IMR-90 (cell line): Measurements from ENCODE around the gene MUC6. TPM values are rescaled to one million over a fixed set of nuclear protein-coding genes. Genes with fewer than 3 reads are reported as not detected.
A peak's percentile ranks its signal among the peaks of the same experiment; 100 is the strongest.

ENCODE experiments used
- ATAC-seq: fragments of 200-7000 bp; cut with Tn5 transposase; 2 replicates; pipeline ENCODE4 v1.9.1; 2020; ENCODE audit warnings: low read depth, mild to moderate bottlenecking, moderate library complexity
- BruUV-seq: library from RNA; stranded (reverse); fragments of 400-500 nt; replicated peaks from 2 replicates; lab custom pipeline; 2021; lab: Mats Ljungman, UMichigan
- CTCF ChIA-PET: fragments of 300-600 bp; formaldehyde crosslinking; extraction: SDS; loops from one replicate; lab custom pipeline; 2021; ENCODE audit warnings: antibody characterized with exemption; lab: Yijun Ruan, JAX
- POLR2A ChIA-PET: fragments of 300-600 bp; sonication (Branson Sonifier 250); formaldehyde crosslinking; loops from one replicate; lab custom pipeline; 2022; ENCODE audit warnings: antibody characterized with exemption; ENCODE audit not compliant: unreplicated experiment; lab: Charles Lee
- DNase-seq: peaks from one replicate; pipeline ENCODE4 v3.0.0; 2013
- H2AFZ ChIP-seq: replicated peaks from 2 replicates; pipeline ENCODE3; 2013; ENCODE audit warnings: low read length, mild to moderate bottlenecking; ENCODE audit not compliant: poor library complexity
- H2AK5ac ChIP-seq: 2 replicates; pipeline ENCODE4 v1.6.1; 2013; ENCODE audit warnings: low read depth, low read length, inconsistent platforms
- H2AK9ac ChIP-seq: replicated peaks from 2 replicates; pipeline ENCODE3; 2013; ENCODE audit warnings: mild to moderate bottlenecking, low read depth, low read length, moderate library complexity; ENCODE audit not compliant: poor library complexity
- H2BK120ac ChIP-seq: 2 replicates; pipeline ENCODE4 v1.6.1; 2013; ENCODE audit warnings: low read depth, low read length, inconsistent platforms
- H2BK15ac ChIP-seq: 3 replicates; pipeline ENCODE4 v1.6.1; 2013; ENCODE audit warnings: low read depth, low read length, inconsistent platforms
- H2BK20ac ChIP-seq: 2 replicates; pipeline ENCODE4 v1.6.1; 2013; ENCODE audit warnings: low read depth, mild to moderate bottlenecking, inconsistent platforms, low read length, moderate library complexity
- H2BK5ac ChIP-seq: 2 replicates; pipeline ENCODE4 v1.6.1; 2013; ENCODE audit warnings: mild to moderate bottlenecking, low read depth, low read length, inconsistent platforms; ENCODE audit not compliant: poor library complexity, severe bottlenecking
- H3K14ac ChIP-seq: replicated peaks from 2 replicates; pipeline ENCODE4 v1.6.1; 2013; ENCODE audit warnings: low read depth, low read length, inconsistent platforms
- H3K18ac ChIP-seq: 2 replicates; pipeline ENCODE4 v1.6.1; 2013; ENCODE audit warnings: low read depth, low read length, control low read depth
- H3K23ac ChIP-seq: 2 replicates; pipeline ENCODE4 v1.6.1; 2013; ENCODE audit warnings: low read depth, low read length, inconsistent platforms
- H3K27ac ChIP-seq: 2 replicates; pipeline ENCODE4 v1.5.1; 2013; ENCODE audit warnings: mild to moderate bottlenecking, control low read depth, low read length; ENCODE audit not compliant: insufficient read depth
- H3K27me3 ChIP-seq: 2 replicates; pipeline ENCODE4 v1.6.1; 2013; ENCODE audit warnings: low read length; ENCODE audit not compliant: control insufficient read depth, insufficient read depth
- H3K36me3 ChIP-seq: 2 replicates; pipeline ENCODE4 v1.6.1; 2013; ENCODE audit warnings: low read length, mixed read lengths; ENCODE audit not compliant: control insufficient read depth, insufficient read depth
- H3K4ac ChIP-seq: 2 replicates; pipeline ENCODE4 v1.6.1; 2013; ENCODE audit warnings: low read depth, low read length, inconsistent platforms
- H3K4me1 ChIP-seq: 2 replicates; pipeline ENCODE4 v1.6.1; 2013; ENCODE audit warnings: low read length, mixed read lengths; ENCODE audit not compliant: control insufficient read depth, insufficient read depth
- H3K4me2 ChIP-seq: 2 replicates; pipeline ENCODE4 v1.6.1; 2013; ENCODE audit warnings: low read depth, mild to moderate bottlenecking, control low read depth, low read length, moderate library complexity
- H3K4me3 ChIP-seq: 2 replicates; pipeline ENCODE4 v1.5.1; 2013; ENCODE audit warnings: low read depth, mild to moderate bottlenecking, control low read depth, low read length, moderate library complexity; ENCODE audit not compliant: insufficient read depth
- H3K56ac ChIP-seq: 2 replicates; pipeline ENCODE4 v1.6.1; 2013; ENCODE audit warnings: low read length, inconsistent platforms; ENCODE audit not compliant: insufficient read depth; ENCODE audit errors: extremely low read depth
- H3K79me1 ChIP-seq, 2 experiments: 2 replicates each; pipeline ENCODE4 v1.6.1; 2013; ENCODE audit warnings: low read length in 2 of 2, inconsistent platforms in 1 of 2, low read depth in 1 of 2
- H3K9ac ChIP-seq: 2 replicates; pipeline ENCODE4 v1.6.1; 2013; ENCODE audit warnings: low read depth, low read length, control low read depth
- H3K9me1 ChIP-seq: 2 replicates; pipeline ENCODE4 v1.6.1; 2013; ENCODE audit warnings: low read length, inconsistent platforms; ENCODE audit not compliant: insufficient read depth
- H3K9me3 ChIP-seq: 2 replicates; pipeline ENCODE4 v1.6.1; 2013; ENCODE audit warnings: low read length; ENCODE audit not compliant: control insufficient read depth, insufficient read depth
- H4K20me1 ChIP-seq: 2 replicates; pipeline ENCODE4 v1.6.1; 2013; ENCODE audit warnings: low read length, inconsistent platforms; ENCODE audit not compliant: insufficient read depth
- H4K5ac ChIP-seq: 2 replicates; pipeline ENCODE4 v1.6.1; 2013; ENCODE audit warnings: mild to moderate bottlenecking, low read depth, low read length, control low read depth
- H4K8ac ChIP-seq, 2 experiments: 2 replicates each; pipeline ENCODE4 v1.6.1; 2013; ENCODE audit warnings: low read depth in 2 of 2, low read length in 2 of 2, control low read depth in 1 of 2, inconsistent platforms in 1 of 2
- H4K91ac ChIP-seq: 2 replicates; pipeline ENCODE4 v1.6.1; 2013; ENCODE audit warnings: low read depth, low read length, inconsistent platforms; ENCODE audit not compliant: insufficient read depth
- BHLHE40 ChIP-seq: fragments of 150-350 bp; IDR thresholded peaks from 2 replicates; pipeline ENCODE4 v1.6.1; 2016; ENCODE audit warnings: mild to moderate bottlenecking, low read depth, low read length
- CEBPB ChIP-seq: IDR thresholded peaks from 2 replicates; pipeline ENCODE4 v1.6.1; 2012; ENCODE audit warnings: low read depth, low read length, improper control_type of control experiment
- CHD1 ChIP-seq: IDR thresholded peaks from 2 replicates; pipeline ENCODE4 v1.6.1; 2012; ENCODE audit warnings: low read depth, low read length, improper control_type of control experiment
- CTCF ChIP-seq: conservative IDR thresholded peaks from 2 replicates; pipeline ENCODE4 v1.5.1; 2012; ENCODE audit warnings: mild to moderate bottlenecking, low read depth, low read length, improper control_type of control experiment
- ELK1 ChIP-seq: fragments of 150-350 bp; IDR thresholded peaks from 2 replicates; pipeline ENCODE4 v1.6.1; 2016; ENCODE audit warnings: low read depth, mild to moderate bottlenecking, low read length, moderate library complexity, borderline replicate concordance
- FOS ChIP-seq: fragments of 150-350 bp; IDR thresholded peaks from 2 replicates; pipeline ENCODE4 v1.6.1; 2016; ENCODE audit warnings: low read depth, low read length
- MAFK ChIP-seq: IDR thresholded peaks from 2 replicates; pipeline ENCODE4 v1.6.1; 2012; ENCODE audit warnings: low read depth, low read length, improper control_type of control experiment
- MAZ ChIP-seq: IDR thresholded peaks from 2 replicates; pipeline ENCODE4 v1.6.1; 2012; ENCODE audit warnings: low read depth, mild to moderate bottlenecking, low read length, improper control_type of control experiment, moderate library complexity, borderline replicate concordance
- MXI1 ChIP-seq: IDR thresholded peaks from 2 replicates; pipeline ENCODE4 v1.6.1; 2012; ENCODE audit warnings: low read depth, mild to moderate bottlenecking, low read length, moderate library complexity, borderline replicate concordance
- NFE2L2 ChIP-seq: fragments of 150-350 bp; IDR thresholded peaks from 2 replicates; pipeline ENCODE4 v1.6.1; 2016; ENCODE audit warnings: low read depth, mild to moderate bottlenecking, low read length
- POLR2A ChIP-seq: IDR thresholded peaks from 2 replicates; pipeline ENCODE4 v1.6.1; 2012; ENCODE audit warnings: mild to moderate bottlenecking, low read depth, low read length
- RAD21 ChIP-seq: IDR thresholded peaks from 2 replicates; pipeline ENCODE4 v1.6.1; 2012; ENCODE audit warnings: low read length, improper control_type of control experiment
- RCOR1 ChIP-seq: IDR thresholded peaks from 2 replicates; pipeline ENCODE4 v1.6.1; 2012; ENCODE audit warnings: mild to moderate bottlenecking, low read length, improper control_type of control experiment; ENCODE audit not compliant: insufficient replicate concordance
- RFX5 ChIP-seq: IDR thresholded peaks from 2 replicates; pipeline ENCODE4 v1.8.0; 2012; ENCODE audit warnings: low read depth, mild to moderate bottlenecking, low read length, moderate library complexity
- SMC3 ChIP-seq: fragments of 150-350 bp; IDR thresholded peaks from 2 replicates; pipeline ENCODE4 v1.6.1; 2016; ENCODE audit warnings: low read depth, mild to moderate bottlenecking, antibody characterized with exemption, low read length, moderate library complexity
- USF2 ChIP-seq: fragments of 150-350 bp; IDR thresholded peaks from 2 replicates; pipeline ENCODE4 v1.6.1; 2017; ENCODE audit warnings: mild to moderate bottlenecking, antibody characterized with exemption, low read length, low read depth
- WGBS, 2 experiments: methylation state at CpG; one replicate each; pipeline versions ENCODE4 v1.1.5 to v1.1.7; 2013; ENCODE audit warnings: missing lambda C conversion rate in 2 of 2; ENCODE audit not compliant: insufficient read length in 1 of 2; ENCODE audit errors: extremely low coverage in 2 of 2; 5-methylcytosine and 5-hydroxymethylcytosine counted together
- dilution Hi-C: fragments of 300-500 bp; cut with HindIII; formaldehyde crosslinking; loops from one replicate; pipeline ENCODE4 v1.14.3; 2018; ENCODE audit warnings: low sequenced_read_pairs; ENCODE audit not compliant: unreplicated experiment
- in situ Hi-C: fragments of 300-500 bp; cut with MboI; formaldehyde crosslinking; loops from 3 replicates; pipeline ENCODE4 v1.14.3; 2019; ENCODE audit warnings: low sequenced_read_pairs, inconsistent platforms, mixed read lengths
- intact Hi-C: fragments of 100-400 bp; cut with micrococcal nuclease; formaldehyde crosslinking; loops from 2 replicates; pipeline ENCODE4 v1.10.0; 2022
- polyA plus RNA-seq, 3 experiments: library from polyadenylated mRNA; depleted of rRNA; stranded (reverse); fragments of >200 nt; gene quantifications; 2 replicates each; pipeline ENCODE4 v1.2.3, GENCODE V29; 2012; ENCODE audit warnings: low replicate concordance in 1 of 3
- total RNA-seq: library from RNA; depleted of rRNA; stranded (reverse); fragments of >200 nt; gene quantifications from 2 replicates; pipeline ENCODE4 v1.2.3, GENCODE V29; 2012

Gene MUC6
- total and polyA plus RNA-seq, 2 of the 4 experiments (the other 2 are of a cell fraction), result not detected

GRCh38 chr11:992577-992976 lies 43.9 kb downstream of the MUC6 start:
- no TSS peak for BruUV-seq
- H2BK5ac ChIP-seq, result no peak overlapping the region
- no peak overlapping the region for H3K4me2 ChIP-seq
- no peak overlapping the region for H3K4me3 ChIP-seq
- H2AK9ac ChIP-seq, result peak overlapping the region; percentile 37
- no peak overlapping the region for H2AK5ac ChIP-seq
- no peaks in the 10 kb centered on the region for H3K9me3 ChIP-seq
- H4K20me1 ChIP-seq, result peaks cover 36% of the 10 kb centered on the region
- H4K91ac ChIP-seq, result no peak overlapping the region
- H3K9me1 ChIP-seq, result no peaks in the 10 kb centered on the region
- no peak overlapping the region for H2BK120ac ChIP-seq
- H4K8ac ChIP-seq, result no peak overlapping the region
- no peak overlapping the region for H3K18ac ChIP-seq
- ChIA-PET CTCF (no interaction called here), POLR2A (no interaction called here)
- peaks cover 6 to 32% of the 10 kb centered on the region in 2 experiments; a peak in 2 of 4 replicates for H3K79me1 ChIP-seq
- intact Hi-C loops, result no loop called here
- no peaks in the 10 kb centered on the region for H3K27me3 ChIP-seq
- peaks cover 76% of the 10 kb centered on the region for H3K36me3 ChIP-seq
- no peak overlapping the region for H2AFZ ChIP-seq
- no peak overlapping the region for H2BK15ac ChIP-seq
- TF ChIP-seq MAZ (no peak), FOS (no peak), POLR2A (no peak), NFE2L2 (no peak), RFX5 (no peak), CEBPB (no peak), BHLHE40 (no peak), CHD1 (no peak), ELK1 (no peak), CTCF (no peak), USF2 (no peak), SMC3 (no peak), RCOR1 (no peak), MAFK (no peak), RAD21 (no peak), MXI1 (no peak)
- no peak overlapping the region for H4K5ac ChIP-seq
- no peak overlapping the region for H3K14ac ChIP-seq
- dilution Hi-C loops, result no loop called here
- H3K23ac ChIP-seq, result no peak overlapping the region
- H3K4me1 ChIP-seq, result no peaks in the 10 kb centered on the region
- in situ Hi-C loops, result no loop called here
- ATAC-seq, result no peak
- H3K9ac ChIP-seq, result no peak overlapping the region
- no peak for DNase-seq
- H3K4ac ChIP-seq, result no peak overlapping the region
- H3K27ac ChIP-seq, result no peak overlapping the region
- 91% methylated on average over 5 of the region's 16 CpGs; no CpG with 5 or more reads in 1 of the 2 experiments for whole genome bisulfite sequencing, 2 experiments
- H3K56ac ChIP-seq, result no peak overlapping the region
- H2BK20ac ChIP-seq, result no peak overlapping the region
